Fibroblast of lung (primary cell): Measurements from ENCODE around the gene HDLBP. TPM values are rescaled to one million over a fixed set of nuclear protein-coding genes. Genes with fewer than 3 reads are reported as not detected.
"Not testable (repeated sequence)": the region's sequence is repeated elsewhere in the genome, so short reads cannot be mapped to it uniquely, and the experiment has no call there.

ENCODE experiments used
- DNase-seq, 2 donors: peaks; one replicate each; pipeline versions ENCODE4 v3.0.0 to v3.0.0-alpha.2; 2010; ENCODE audit warnings: low read depth in 2 of 2
- H2AFZ ChIP-seq: 2 replicates; pipeline ENCODE4 v1.5.1; 2012; ENCODE audit warnings: low read length, control low read depth, inconsistent platforms
- H3K27ac ChIP-seq: 2 replicates; pipeline ENCODE4 v1.5.1; 2011; ENCODE audit warnings: low read length, control low read depth; ENCODE audit not compliant: insufficient read depth
- H3K27me3 ChIP-seq: 2 replicates; pipeline ENCODE4 v1.5.1; 2011; ENCODE audit warnings: mild to moderate bottlenecking, low read length; ENCODE audit not compliant: control insufficient read depth, insufficient read depth
- H3K36me3 ChIP-seq: 2 replicates; pipeline ENCODE4 v1.5.1; 2011; ENCODE audit warnings: low read length; ENCODE audit not compliant: control insufficient read depth, insufficient read depth
- H3K4me1 ChIP-seq: 2 replicates; pipeline ENCODE4 v1.5.1; 2011; ENCODE audit warnings: low read length; ENCODE audit not compliant: control insufficient read depth, insufficient read depth; ENCODE audit errors: extremely low read depth
- H3K4me2 ChIP-seq: 2 replicates; pipeline ENCODE4 v1.5.1; 2011; ENCODE audit warnings: low read length, control low read depth; ENCODE audit not compliant: insufficient read depth; ENCODE audit errors: extremely low read depth
- H3K4me3 ChIP-seq, 4 experiments: fragments of 200-600 bp in 1 of 4; sonication (generic) in 1 of 4; replicated peaks in 1 of 4; 2 replicates each; pipeline ENCODE4 v1.5.1; 2011 to 2016; ENCODE audit warnings: low read length in 4 of 4, low read depth in 3 of 4, mild to moderate bottlenecking in 3 of 4, control low read depth in 2 of 4, inconsistent platforms in 1 of 4, mixed read lengths in 1 of 4; ENCODE audit not compliant: insufficient read depth in 1 of 4; ENCODE audit errors: control extremely low read depth in 1 of 4
- H3K79me2 ChIP-seq: 2 replicates; pipeline ENCODE4 v1.5.1; 2012; ENCODE audit warnings: mild to moderate bottlenecking, low read length, inconsistent platforms; ENCODE audit not compliant: control insufficient read depth, insufficient read depth
- H3K9ac ChIP-seq: 2 replicates; pipeline ENCODE4 v1.5.1; 2011; ENCODE audit warnings: mild to moderate bottlenecking, low read length, control low read depth; ENCODE audit not compliant: insufficient read depth
- H3K9me3 ChIP-seq: 2 replicates; pipeline ENCODE4 v1.5.1; 2012; ENCODE audit warnings: low read depth, low read length; ENCODE audit not compliant: control insufficient read depth, insufficient read depth
- H4K20me1 ChIP-seq: 2 replicates; pipeline ENCODE4 v1.5.1; 2011; ENCODE audit warnings: low read length; ENCODE audit not compliant: control insufficient read depth, insufficient read depth; ENCODE audit errors: extremely low read depth
- CTCF ChIP-seq, 2 donors: IDR thresholded peaks in 1 of 2; conservative IDR thresholded peaks in 1 of 2; 1 replicate in 1 of 2; 2 replicates in 1 of 2; pipeline ENCODE4 v1.5.1; 2011 to 2012; ENCODE audit warnings: low read length in 2 of 2, control low read depth in 1 of 2, inconsistent platforms in 1 of 2, low read depth in 1 of 2, mild to moderate bottlenecking in 1 of 2
- EZH2 ChIP-seq: IDR thresholded peaks from 2 replicates; pipeline ENCODE4 v1.5.1; 2012; ENCODE audit warnings: low read length, control low read depth, mild to moderate bottlenecking; ENCODE audit errors: missing control alignments
- polyA plus RNA-seq, 2 donors: library from polyadenylated mRNA; depleted of rRNA in 1 of 2; stranded (reverse) in 1 of 2; unstranded in 1 of 2; fragments of >200 nt; gene quantifications; 2 replicates each; pipeline ENCODE4 v1.2.1, GENCODE V29; 2011 to 2012; ENCODE audit warnings: missing spikeins in 1 of 2
- total RNA-seq: library from RNA; depleted of rRNA; stranded (reverse); fragments of >200 nt; gene quantifications from 2 replicates; pipeline ENCODE4 v1.2.1, GENCODE V29; 2014

Gene HDLBP
- total and polyA plus RNA-seq, 2 donors (not counting 1 experiment from before 2014, with no cell fraction given), result 626 to 1,354 TPM

GRCh38 chr2:241298673-241299072 is 16.8 kb downstream of the HDLBP start:
- no peak overlapping the region for H3K4me3 ChIP-seq
- TF ChIP-seq CTCF (conservative IDR thresholded peaks at IDR 0.05 in 1 of 2, IDR thresholded peaks at IDR 0.05 in 1 of 2; ENCODE audit: low read depth in 1 of 2, low read length in 2 of 2), result no peak
- no peak overlapping the region for H2AFZ ChIP-seq
- H3K9ac ChIP-seq, result no peak overlapping the region
- H3K79me2 ChIP-seq, result peaks cover 92% of the 10 kb centered on the region
- no peak overlapping the region for H3K4me2 ChIP-seq
- no peaks in the 10 kb centered on the region for H3K9me3 ChIP-seq
- no peaks in the 10 kb centered on the region for H3K4me1 ChIP-seq
- no peak for DNase-seq
- peaks cover 1% of the 10 kb centered on the region for H3K36me3 ChIP-seq
- no peak overlapping the region for H3K27ac ChIP-seq
- peaks cover 4% of the 10 kb centered on the region for H4K20me1 ChIP-seq
- no peaks in the 10 kb centered on the region for H3K27me3 ChIP-seq

- Histone ChIP-seq H3K27ac (no peak overlapping the region), H3K36me3 (peaks cover 1% of the 10 kb centered on the region), H3K27me3 (no peaks in the 10 kb centered on the region), H4K20me1 (no peaks in the 10 kb centered on the region), H3K9me3 (no peaks in the 10 kb centered on the region), H3K4me3 (no peak overlapping the region), H3K4me2 (no peak overlapping the region), H2AFZ (no peak overlapping the region), H3K79me2 (peaks cover 91% of the 10 kb centered on the region), H3K4me1 (no peaks in the 10 kb centered on the region), H3K9ac (no peak overlapping the region)
- no peak for TF ChIP-seq CTCF (conservative IDR thresholded peaks at IDR 0.05 in 1 of 2, IDR thresholded peaks at IDR 0.05 in 1 of 2; ENCODE audit: low read depth in 1 of 2, low read length in 2 of 2)
- no peak for TF ChIP-seq EZH2
- DNase-seq, result no peak
Measured at GRCh38 chr2:241296767-241297166, 18.7 kb downstream of the HDLBP start.

GRCh38 chr2:241295326-241296095 is 20.0 kb downstream of the HDLBP start:
- no peak for TF ChIP-seq CTCF (conservative IDR thresholded peaks at IDR 0.05 in 1 of 2, IDR thresholded peaks at IDR 0.05 in 1 of 2; ENCODE audit: low read depth in 1 of 2, low read length in 2 of 2)
- TF ChIP-seq EZH2, result no peak
- H3K4me3 ChIP-seq, result no peak overlapping the region
- H3K36me3 ChIP-seq, result peaks cover 1% of the 10 kb centered on the region
- no peaks in the 10 kb centered on the region for H3K4me1 ChIP-seq
- no peak overlapping the region for H3K4me2 ChIP-seq
- H3K79me2 ChIP-seq, result peaks cover 94% of the 10 kb centered on the region
- H3K27me3 ChIP-seq, result no peaks in the 10 kb centered on the region
- H3K27ac ChIP-seq, result no peak overlapping the region
- DNase-seq, result no peak
- H4K20me1 ChIP-seq, result no peaks in the 10 kb centered on the region
- no peak overlapping the region for H2AFZ ChIP-seq
- no peak overlapping the region for H3K9ac ChIP-seq
- H3K9me3 ChIP-seq, result no peaks in the 10 kb centered on the region

GRCh38 chr2:241293378-241293797 is 22.1 kb downstream of the HDLBP start:
- not testable (repeated sequence) for H3K4me1 ChIP-seq, H3K27ac ChIP-seq, H3K36me3 ChIP-seq, H3K4me2 ChIP-seq, H2AFZ ChIP-seq, H3K27me3 ChIP-seq, H3K4me3 ChIP-seq, H3K9me3 ChIP-seq, H4K20me1 ChIP-seq, H3K9ac ChIP-seq
- peaks cover 91% of the 10 kb centered on the region for H3K79me2 ChIP-seq
- DNase-seq, result peak in 1 of 2 donors; percentile 42
